GM23338 (cell line): Measurements from ENCODE around the gene PIK3C2B.

ENCODE experiments used
- CREB1 ChIP-seq: fragments of 250-450 bp; sonication (Bioruptor Pico); IDR thresholded peaks from 2 replicates; pipeline ENCODE4 v1.5.0; 2020; ENCODE audit warnings: low read depth, mild to moderate bottlenecking, moderate library complexity
- EZH2 ChIP-seq: fragments of 200-600 bp; sonication (generic); IDR thresholded peaks from one replicate; pipeline ENCODE4 v1.8.0; 2017; ENCODE audit warnings: antibody characterized with exemption, mild to moderate bottlenecking, low read depth; ENCODE audit not compliant: unreplicated experiment
- EZH2phosphoT487 ChIP-seq: fragments of 200-600 bp; sonication (generic); IDR thresholded peaks from one replicate; pipeline ENCODE4 v1.8.1; 2018; ENCODE audit warnings: antibody characterized with exemption; ENCODE audit not compliant: unreplicated experiment
- POLR2AphosphoS5 ChIP-seq: IDR thresholded peaks from 2 replicates; pipeline ENCODE4 v1.6.1; 2016; ENCODE audit warnings: antibody characterized with exemption, low read depth
- REST ChIP-seq: IDR thresholded peaks from one replicate; pipeline ENCODE4 v1.6.1; 2018; ENCODE audit warnings: antibody characterized with exemption; ENCODE audit not compliant: unreplicated experiment
- STAT1 ChIP-seq: IDR thresholded peaks from one replicate; pipeline ENCODE4 v1.6.1; 2016; ENCODE audit warnings: antibody characterized with exemption; ENCODE audit not compliant: unreplicated experiment
- ZNF114 ChIP-seq: fragments of 250-450 bp; sonication (Bioruptor Pico); IDR thresholded peaks from 2 replicates; pipeline ENCODE4 v1.5.0; 2020; ENCODE audit warnings: mild to moderate bottlenecking, moderate library complexity
- TF ChIP-seq, protein P1 (sequence below), 2 experiments: fragments of 200-600 bp in 1 of 2; sonication (generic) in 1 of 2; conservative IDR thresholded peaks; 2 replicates each; pipeline versions ENCODE4 v1.5.1 to v1.6.1; 2016 to 2017; ENCODE audit warnings: antibody characterized with exemption in 2 of 2, low read depth in 2 of 2, mild to moderate bottlenecking in 2 of 2, moderate library complexity in 1 of 2

DNA sequence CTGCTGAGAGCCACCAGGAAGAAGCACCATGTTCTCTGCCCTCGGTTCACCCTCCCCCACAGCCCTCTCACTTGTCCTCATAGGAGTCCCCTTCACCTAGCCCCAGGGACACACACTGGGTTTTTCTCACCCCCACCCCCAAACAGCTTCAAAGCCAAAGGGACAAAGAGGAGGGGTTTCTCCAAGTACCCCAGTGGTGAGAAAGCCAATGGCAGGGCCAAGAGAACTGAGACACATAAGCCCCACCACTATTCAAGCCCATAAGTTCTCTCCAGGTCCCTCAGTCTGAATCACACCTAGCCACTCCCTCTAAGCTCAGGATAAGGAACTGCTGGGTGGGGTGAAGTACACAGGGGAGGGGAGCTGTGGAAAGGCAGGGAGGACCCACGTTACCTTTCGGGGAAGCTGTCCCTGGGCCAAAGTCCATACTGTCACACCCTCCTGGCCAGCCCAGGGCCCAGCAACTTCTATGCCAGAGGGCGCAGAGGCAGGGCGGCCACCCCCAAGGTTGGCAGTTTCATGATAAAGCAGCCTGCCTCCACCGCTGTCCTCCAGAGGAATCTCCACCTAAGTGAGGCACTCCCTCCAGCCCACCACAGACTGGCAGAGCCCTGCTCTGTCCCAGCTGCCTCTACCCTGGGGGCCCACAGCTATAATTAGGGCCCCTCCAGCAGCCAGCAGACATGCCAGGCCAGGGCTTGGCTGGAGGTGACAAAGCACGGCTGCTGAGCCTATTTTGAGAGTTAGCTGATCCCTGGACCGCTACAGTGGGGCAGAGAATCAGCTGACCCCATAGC is 43.9 kb downstream of the PIK3C2B start:
- TF ChIP-seq EZH2, result no peak
- TF ChIP-seq POLR2AphosphoS5, result no peak
- TF ChIP-seq, protein P1, sequence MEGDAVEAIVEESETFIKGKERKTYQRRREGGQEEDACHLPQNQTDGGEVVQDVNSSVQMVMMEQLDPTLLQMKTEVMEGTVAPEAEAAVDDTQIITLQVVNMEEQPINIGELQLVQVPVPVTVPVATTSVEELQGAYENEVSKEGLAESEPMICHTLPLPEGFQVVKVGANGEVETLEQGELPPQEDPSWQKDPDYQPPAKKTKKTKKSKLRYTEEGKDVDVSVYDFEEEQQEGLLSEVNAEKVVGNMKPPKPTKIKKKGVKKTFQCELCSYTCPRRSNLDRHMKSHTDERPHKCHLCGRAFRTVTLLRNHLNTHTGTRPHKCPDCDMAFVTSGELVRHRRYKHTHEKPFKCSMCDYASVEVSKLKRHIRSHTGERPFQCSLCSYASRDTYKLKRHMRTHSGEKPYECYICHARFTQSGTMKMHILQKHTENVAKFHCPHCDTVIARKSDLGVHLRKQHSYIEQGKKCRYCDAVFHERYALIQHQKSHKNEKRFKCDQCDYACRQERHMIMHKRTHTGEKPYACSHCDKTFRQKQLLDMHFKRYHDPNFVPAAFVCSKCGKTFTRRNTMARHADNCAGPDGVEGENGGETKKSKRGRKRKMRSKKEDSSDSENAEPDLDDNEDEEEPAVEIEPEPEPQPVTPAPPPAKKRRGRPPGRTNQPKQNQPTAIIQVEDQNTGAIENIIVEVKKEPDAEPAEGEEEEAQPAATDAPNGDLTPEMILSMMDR (conservative IDR thresholded peaks at IDR 0.05; ENCODE audit: low read depth in 2 of 2), result no peak
- no peak for TF ChIP-seq EZH2phosphoT487
- no peak for TF ChIP-seq REST
- no peak for TF ChIP-seq CREB1
- no peak for TF ChIP-seq STAT1
- no peak for TF ChIP-seq ZNF114 (CRISPR knock-in tag)
